K562 (cell line): Measurements from ENCODE around the gene TIMM23B. TPM values are rescaled to one million over a fixed set of nuclear protein-coding genes. Genes with fewer than 3 reads are reported as not detected.
"Not testable (repeated sequence)": the region's sequence is repeated elsewhere in the genome, so short reads cannot be mapped to it uniquely, and the experiment has no call there.

Experiments
- ATAC-seq: fragments of 200-7000 bp; cut with Tn5 transposase; 3 replicates; pipeline ENCODE4 v1.9.1; 2020; ENCODE audit warnings: moderate library complexity
- BruUV-seq: library from RNA; stranded (reverse); fragments of 400-500 nt; replicated peaks from 2 replicates; lab custom pipeline; 2021; lab: Mats Ljungman, UMichigan
- CTCF ChIA-PET: fragments of 300-600 bp; formaldehyde crosslinking; extraction: SDS; loops from one replicate; lab custom pipeline; 2021; ENCODE audit warnings: low intra/inter-chr PET ratio; lab: Yijun Ruan, JAX
- POLR2A ChIA-PET: fragments of 300-600, 350-650 bp; sonication (Branson Sonifier 250); formaldehyde crosslinking; extraction: SDS; loops from one replicate; lab custom pipeline; 2021; ENCODE audit warnings: antibody characterized with exemption, inconsistent platforms; lab: Yijun Ruan, JAX
- DNase-seq, 4 experiments: peaks; one replicate each; pipeline versions ENCODE4 v3.0.0 to v3.0.0-alpha.2; 2011 to 2018; ENCODE audit warnings: low spot score in 3 of 4, mixed read lengths in 3 of 4; ENCODE audit errors: extremely low read depth in 1 of 4
- FAIRE-seq: peaks from 2 replicates; lab custom pipeline; 2011; peaks lifted over from hg19 to GRCh38; lab: Jason Lieb, UNC
- H2AFZ ChIP-seq: 2 replicates; pipeline ENCODE4 v1.6.0; 2011; ENCODE audit warnings: low read depth, low read length, control low read depth, inconsistent platforms
- H3K27ac ChIP-seq: fragments of 200-600 bp; 3 replicates; pipeline ENCODE4 v1.8.0; 2011; ENCODE audit warnings: low read depth, mild to moderate bottlenecking, control low read depth, inconsistent platforms, low read length, moderate library complexity, mixed read lengths; ENCODE audit errors: extremely low read depth
- H3K27me3 ChIP-seq, 2 experiments: fragments of 300-600 bp in 1 of 2; 2 replicates in 1 of 2; 3 replicates in 1 of 2; pipeline versions ENCODE4 v1.6.0 to v1.8.0; 2011; ENCODE audit warnings: inconsistent platforms in 2 of 2, low read length in 2 of 2, mild to moderate bottlenecking in 1 of 2, mixed read lengths in 1 of 2, moderate library complexity in 1 of 2; ENCODE audit not compliant: control insufficient read depth in 2 of 2, insufficient read depth in 2 of 2
- H3K36me3 ChIP-seq: fragments of 300-600 bp; 3 replicates; pipeline ENCODE4 v1.8.0; 2011; ENCODE audit warnings: mild to moderate bottlenecking, low read length, inconsistent platforms; ENCODE audit not compliant: control insufficient read depth, insufficient read depth
- H3K4me1 ChIP-seq, 2 experiments: fragments of 200-600 bp in 1 of 2; replicated peaks in 1 of 2; 2 replicates in 1 of 2; 3 replicates in 1 of 2; pipeline versions ENCODE4 v1.5.1 to v1.8.0; 2011; ENCODE audit warnings: inconsistent platforms in 2 of 2, low read length in 2 of 2, mild to moderate bottlenecking in 1 of 2, mixed read lengths in 1 of 2, moderate library complexity in 1 of 2; ENCODE audit not compliant: control insufficient read depth in 2 of 2, insufficient read depth in 2 of 2
- H3K4me2 ChIP-seq: 2 replicates; pipeline ENCODE4 v1.6.1; 2011; ENCODE audit warnings: low read length, control low read depth, inconsistent platforms, mixed read lengths; ENCODE audit not compliant: insufficient read depth
- H3K4me3 ChIP-seq: fragments of 200-600 bp; sonication (generic), shearing (Covaris generic); 2 replicates; pipeline ENCODE4 v1.5.1; 2016; ENCODE audit warnings: control low read depth, inconsistent platforms
- H3K79me2 ChIP-seq: fragments of 200-600 bp; 3 replicates; pipeline ENCODE4 v1.8.0; 2011; ENCODE audit warnings: low read length, inconsistent platforms; ENCODE audit not compliant: control insufficient read depth, insufficient read depth
- H3K9ac ChIP-seq, 2 experiments: 2 replicates each; pipeline versions ENCODE4 v1.6.0 to v1.6.1; 2011; ENCODE audit warnings: low read depth in 2 of 2, low read length in 2 of 2, control low read depth in 1 of 2, inconsistent platforms in 1 of 2, mild to moderate bottlenecking in 1 of 2, mixed read lengths in 1 of 2; ENCODE audit not compliant: insufficient read depth in 1 of 2
- H3K9me1 ChIP-seq: one replicate; pipeline ENCODE4 v1.6.0; 2011; ENCODE audit warnings: inconsistent platforms, mild to moderate bottlenecking, low read length, moderate library complexity; ENCODE audit not compliant: control insufficient read depth, insufficient read depth
- H3K9me3 ChIP-seq: replicated peaks from 2 replicates; pipeline ENCODE4 v1.5.1; 2011; ENCODE audit warnings: low read depth, low read length, inconsistent platforms; ENCODE audit not compliant: control insufficient read depth, insufficient read depth
- H4K20me1 ChIP-seq: replicated peaks from 2 replicates; pipeline ENCODE4 v1.6.1; 2011; ENCODE audit warnings: low read length, inconsistent platforms, mixed read lengths; ENCODE audit not compliant: control insufficient read depth, insufficient read depth
- CEBPG ChIP-seq, 3 experiments: fragments of 200-800 bp in 1 of 3; sonication (Bioruptor generic) in 1 of 3; sonication (generic) in 1 of 3; formaldehyde crosslinking in 1 of 3; IDR thresholded peaks in 2 of 3; conservative IDR thresholded peaks in 1 of 3; 2 replicates each; pipeline versions ENCODE4 v1.6.1 to v1.8.0; 2016 to 2022; ENCODE audit warnings: missing compliant biosample characterization in 2 of 3, missing genetic modification characterization in 2 of 3, mild to moderate bottlenecking in 1 of 3, missing genetic modification reagents in 1 of 3
- CHD1 ChIP-seq: fragments of 200-600 bp; sonication (generic); IDR thresholded peaks from one replicate; pipeline ENCODE4 v1.6.1; 2012; ENCODE audit warnings: mild to moderate bottlenecking, moderate library complexity, low read length, inconsistent platforms
- WGBS: fragments of 100-300 bp; shearing (Covaris generic); methylation state at CpG from one replicate; pipeline ENCODE4 v1.1.6; 2016; ENCODE audit warnings: low coverage, mixed read lengths; ENCODE audit not compliant: insufficient coverage; ENCODE audit errors: missing lambda C conversion rate; 5-methylcytosine and 5-hydroxymethylcytosine counted together
- in situ Hi-C: fragments of 300-500 bp; cut with MboI; formaldehyde crosslinking; loops from 4 replicates; pipeline ENCODE4 v1.15.0; 2018; ENCODE audit warnings: inconsistent platforms, mixed read lengths
- intact Hi-C: fragments of 100-400 bp; cut with micrococcal nuclease; formaldehyde crosslinking; loops from 2 replicates; pipeline ENCODE4 v1.14.2; 2022
- polyA plus RNA-seq, 8 experiments: library from polyadenylated mRNA; depleted of rRNA in 4 of 8; stranded (reverse) in 5 of 8; unstranded in 3 of 8; fragments of >200 nt; fragmentation: Nextera tagmentation in 2 of 8; fragmentation: Illumina TruSeq in 1 of 8; extraction: Ambion mirVana in 2 of 8; extraction: Trizol in 1 of 8; gene quantifications; 2 replicates each; pipeline versions ENCODE4 v1.2.1 to v1.2.3, GENCODE V29; 2011 to 2014; ENCODE audit warnings: inconsistent platforms in 1 of 8, missing spikeins in 1 of 8
- total RNA-seq, 7 experiments: library from RNA; depleted of rRNA in 6 of 7; stranded (reverse); fragments of >200 nt in 6 of 7; fragmentation: Illumina TruSeq in 2 of 7; extraction: Trizol in 2 of 7; gene quantifications; 2 replicates each; pipeline versions ENCODE4 v1.2.1 to v1.2.3, GENCODE V29; 2011 to 2021; ENCODE audit warnings: low replicate concordance in 1 of 7
- TF ChIP-seq, protein P1 (sequence below): fragments of 450-650 bp; IDR thresholded peaks from 2 replicates; pipeline ENCODE4 v1.6.1; 2016; ENCODE audit warnings: borderline replicate concordance

The TIMM23B gene
- total and polyA plus RNA-seq, 9 of the 15 experiments (the other 6 are each of a cell fraction or from before 2014, with no cell fraction given): 7.2 to 40.2 (median 24.7) TPM

DNA sequence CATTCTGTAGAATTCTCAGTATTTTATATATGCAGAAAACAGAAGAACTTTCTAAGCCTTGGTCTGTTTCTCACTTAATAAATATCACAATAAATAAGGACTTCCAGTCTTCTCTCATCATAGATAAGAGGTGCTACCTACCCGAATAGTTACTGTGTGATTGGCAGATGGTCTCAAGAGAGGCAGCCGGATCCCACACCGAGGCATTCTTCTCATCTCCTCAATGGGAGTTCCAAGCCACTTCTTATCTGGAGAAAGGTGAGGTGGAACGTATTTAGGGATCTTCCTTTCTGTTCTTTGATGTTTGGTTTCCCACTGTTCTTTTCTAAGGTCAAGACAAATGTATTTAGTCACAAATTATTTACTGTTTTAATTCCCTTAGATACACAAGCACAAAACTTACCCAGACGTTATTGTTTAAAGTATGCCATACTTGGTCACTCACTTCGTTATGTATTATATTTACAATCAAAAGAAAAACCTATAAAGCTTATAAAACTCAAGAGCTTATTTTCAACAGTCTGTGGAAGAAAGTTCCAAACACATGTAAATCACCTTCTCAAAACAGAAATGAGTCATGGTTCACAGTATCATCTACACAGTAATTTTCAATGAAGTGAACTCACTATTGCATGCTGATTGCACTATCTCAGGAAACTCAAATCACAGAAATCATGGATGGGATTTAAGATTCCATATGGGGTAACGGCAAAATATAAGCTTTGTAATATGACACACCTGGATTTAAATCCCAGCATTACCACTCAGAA, 9.7 kb upstream of the TIMM23B start:
- H3K36me3 ChIP-seq: peaks cover 16% of the 10 kb centered on the region; the same call in 1 of the 3 replicates
- intact Hi-C loops; in situ Hi-C loops; CTCF ChIA-PET; POLR2A ChIA-PET; H3K9me3 ChIP-seq; H2AFZ ChIP-seq; H3K4me3 ChIP-seq; H3K79me2 ChIP-seq; DNase-seq; ATAC-seq; H3K9me1 ChIP-seq; H3K9ac ChIP-seq; H3K27ac ChIP-seq; TF ChIP-seq CEBPG (CRISPR knock-in tag; IDR thresholded peaks at IDR 0.05): not testable (repeated sequence)
- whole genome bisulfite sequencing: 81% methylated on average over 7 of the region's 7 CpGs
- peak; percentile 11 for FAIRE-seq
- peak in 1 of 2 experiments; percentile 76; a peak in 2 of 4 replicates for TF ChIP-seq CEBPG (tag; conservative IDR thresholded peaks at IDR 0.05 in 1 of 2, IDR thresholded peaks at IDR 0.05 in 1 of 2)
- TF ChIP-seq, all 486 proteins: peak for 1; not testable (repeated sequence) for 485
- not testable (repeated sequence) for H3K27me3 ChIP-seq, H3K4me2 ChIP-seq, H4K20me1 ChIP-seq, H3K4me1 ChIP-seq, BruUV-seq

DNA sequence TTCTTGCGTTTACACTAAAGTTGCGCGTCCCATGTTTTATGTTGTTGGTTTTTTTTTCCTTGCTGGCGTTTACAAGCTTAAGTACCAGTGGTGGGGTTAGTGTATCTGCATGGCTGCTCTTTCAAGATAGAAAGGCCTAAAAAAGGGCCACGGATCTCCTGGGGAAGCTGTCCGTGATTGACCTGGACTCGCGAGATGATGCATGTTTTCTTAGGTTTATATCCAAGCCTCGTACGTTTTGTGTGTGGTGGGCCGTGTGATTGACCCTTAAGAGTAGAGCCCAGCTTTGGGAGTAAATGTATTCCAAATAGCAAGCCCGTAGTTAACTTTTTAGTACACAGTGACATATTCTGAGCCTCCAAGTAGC, 469 bp downstream of the TIMM23B start:
- DNase-seq: peak in 2 of 4 experiments; percentile 1 to 19
- CTCF ChIA-PET, H3K27me3 ChIP-seq, intact Hi-C loops, H3K9me3 ChIP-seq, POLR2A ChIA-PET, H4K20me1 ChIP-seq, H3K9me1 ChIP-seq, in situ Hi-C loops: not testable (repeated sequence)
- Histone ChIP-seq H3K9ac (peak overlapping the region; percentile 82 to 93), H3K36me3 (peaks cover 28% of the 10 kb centered on the region; the same call in 2 of the 3 replicates), H3K4me1 (peaks cover 0 to 11% of the 10 kb centered on the region in 2 experiments; a peak in 3 of 5 replicates), H3K4me3 (peak overlapping the region; percentile 96), H2AFZ (peak overlapping the region; percentile 96), H3K4me2 (peak overlapping the region; percentile 80), H3K27ac (peak overlapping the region; percentile 78), H3K79me2 (peaks cover 70% of the 10 kb centered on the region)
- peak; percentile 47 for ATAC-seq
- FAIRE-seq: peak; percentile 44
- TF ChIP-seq, protein P1, sequence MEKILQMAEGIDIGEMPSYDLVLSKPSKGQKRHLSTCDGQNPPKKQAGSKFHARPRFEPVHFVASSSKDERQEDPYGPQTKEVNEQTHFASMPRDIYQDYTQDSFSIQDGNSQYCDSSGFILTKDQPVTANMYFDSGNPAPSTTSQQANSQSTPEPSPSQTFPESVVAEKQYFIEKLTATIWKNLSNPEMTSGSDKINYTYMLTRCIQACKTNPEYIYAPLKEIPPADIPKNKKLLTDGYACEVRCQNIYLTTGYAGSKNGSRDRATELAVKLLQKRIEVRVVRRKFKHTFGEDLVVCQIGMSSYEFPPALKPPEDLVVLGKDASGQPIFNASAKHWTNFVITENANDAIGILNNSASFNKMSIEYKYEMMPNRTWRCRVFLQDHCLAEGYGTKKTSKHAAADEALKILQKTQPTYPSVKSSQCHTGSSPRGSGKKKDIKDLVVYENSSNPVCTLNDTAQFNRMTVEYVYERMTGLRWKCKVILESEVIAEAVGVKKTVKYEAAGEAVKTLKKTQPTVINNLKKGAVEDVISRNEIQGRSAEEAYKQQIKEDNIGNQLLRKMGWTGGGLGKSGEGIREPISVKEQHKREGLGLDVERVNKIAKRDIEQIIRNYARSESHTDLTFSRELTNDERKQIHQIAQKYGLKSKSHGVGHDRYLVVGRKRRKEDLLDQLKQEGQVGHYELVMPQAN: 0 out of 2 replicates have a peak, but pooled peaks have one; percentile 11
- peak; percentile 47 for TF ChIP-seq CHD1
- WGBS: under 1% methylated on average over 12 of the region's 12 CpGs
- BruUV-seq: TSS peak; percentile 68

DNA sequence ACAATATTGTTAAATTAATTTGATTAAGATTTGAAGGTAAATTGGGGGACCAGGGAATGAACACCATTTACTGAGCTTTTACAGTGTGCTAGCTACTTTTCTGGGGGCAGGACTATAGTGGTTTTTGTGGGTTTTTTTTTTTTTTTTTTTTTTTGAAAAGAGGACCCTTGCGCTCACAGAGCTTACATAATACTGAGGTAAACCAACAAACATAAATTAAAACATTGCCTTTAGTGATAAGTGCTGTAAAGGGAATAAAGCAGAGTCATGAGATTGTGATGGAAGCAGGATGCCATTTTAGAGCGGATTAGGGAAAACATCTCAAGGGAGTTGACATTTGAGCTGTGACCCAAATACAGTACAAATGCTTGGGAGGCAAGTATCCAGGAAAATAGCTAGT, 1.8 kb downstream of the TIMM23B start:
- intact Hi-C loops, H4K20me1 ChIP-seq, POLR2A ChIA-PET, H2AFZ ChIP-seq, CTCF ChIA-PET, ATAC-seq, H3K27me3 ChIP-seq, BruUV-seq, in situ Hi-C loops, DNase-seq, H3K27ac ChIP-seq, H3K9me1 ChIP-seq, H3K9me3 ChIP-seq: not testable (repeated sequence)
- Histone ChIP-seq H3K79me2 (peaks cover 65% of the 10 kb centered on the region), H3K4me2 (peak overlapping the region; percentile 80), H3K36me3 (peaks cover 35% of the 10 kb centered on the region), H3K9ac (peak overlapping the region in 1 of 2 experiments; percentile 82; a peak in 2 of 4 replicates), H3K4me1 (peaks cover 0 to 11% of the 10 kb centered on the region in 2 experiments; a peak in 3 of 5 replicates), H3K4me3 (peak overlapping the region; percentile 13; the same call in 1 of the 2 replicates)
- FAIRE-seq: peak; percentile 15
- 71% methylated on average over 2 of the region's 2 CpGs for WGBS
